Measurements from ENCODE around the gene ZFP69.
A peak's percentile ranks its signal among the peaks of the same experiment; 100 is the strongest.

ZFP69 gene

GRCh38 chr1:40507973-40508372 lies 30.9 kb downstream of the ZFP69 start:
- CTCF ChIA-PET, result interaction anchor here (0.6 kb wide), 2 partner anchors 180 to 818 kb away, joined by 3 read pairs; no protein-coding TSS in a partner anchor
- POLR2A ChIA-PET (ENCODE audit: low non-redundant PET), result interaction anchor here (0.8 kb wide), 1 partner anchor 54 kb away, joined by 3 read pairs; no protein-coding TSS in a partner anchor
- H3K27ac ChIP-seq, result peak overlapping the region; percentile 78
- no peak for DNase-seq (ENCODE audit: low spot score)
- no peak for TF ChIP-seq CTCF (conservative IDR thresholded peaks at IDR 0.05; ENCODE audit: low read depth)

- TF ChIP-seq CTCF (conservative IDR thresholded peaks at IDR 0.05; ENCODE audit: low read depth), result no peak
- peak; percentile 58 for DNase-seq (ENCODE audit: low spot score)
- POLR2A ChIA-PET (ENCODE audit: low non-redundant PET), result interaction anchor here (0.6 to 0.8 kb wide), 2 partner anchors 55 to 240 kb away, joined by 3 to 5 read pairs; no protein-coding TSS in a partner anchor
- peak within 1 kb of the TSS; percentile 78 for H3K27ac ChIP-seq
- CTCF ChIA-PET, result interaction anchor here (0.6 kb wide), 1 partner anchor 817 kb away, joined by 3 read pairs; no protein-coding TSS in a partner anchor
These were observed 31.6 kb downstream of the ZFP69 start, which contains the start of gene EXO5 for GRCh38 chr1:40508375-40509341. TSS of gene EXO5 (plus strand) at chr1:40508767. CDS start at chr1:40514545, 5,778 bp downstream.

GRCh38 chr1:40519517-40519916 lies 42.4 kb downstream of the ZFP69 start:
- H3K27ac ChIP-seq, result no peak overlapping the region
- no peak for DNase-seq (ENCODE audit: low spot score)
- POLR2A ChIA-PET (ENCODE audit: low non-redundant PET), result no interaction called here
- CTCF ChIA-PET, result interaction anchor here (0.6 kb wide), 1 partner anchor 63 kb away, joined by 3 read pairs; no protein-coding TSS in a partner anchor
- no peak for TF ChIP-seq CTCF (conservative IDR thresholded peaks at IDR 0.05; ENCODE audit: low read depth)

GRCh38 chr1:40530735-40531380 lies 53.8 kb downstream of the ZFP69 start:
- TF ChIP-seq CTCF (conservative IDR thresholded peaks at IDR 0.05; ENCODE audit: low read depth), result no peak
- ChIA-PET POLR2A (ENCODE audit: low non-redundant PET) (no interaction called here), CTCF (no interaction called here)
- DNase-seq (ENCODE audit: low spot score), result peak; percentile 26
- peak overlapping the region; percentile 82 for H3K27ac ChIP-seq

- ChIA-PET POLR2A (ENCODE audit: low non-redundant PET) (interaction anchor here (0.6 kb wide), 2 partner anchors 15 to 148 kb away, joined by 3 read pairs; no protein-coding TSS in a partner anchor), CTCF (interaction anchor here (1.0 to 1.3 kb wide), 2 partner anchors 26 to 61 kb away, joined by 4 to 5 read pairs; no protein-coding TSS in a partner anchor)
- H3K27ac ChIP-seq, result peak within 1 kb of the TSS; percentile 82
- TF ChIP-seq CTCF (conservative IDR thresholded peaks at IDR 0.05; ENCODE audit: low read depth), result no peak
- peak; percentile 96 for DNase-seq (ENCODE audit: low spot score)
These were observed 54.4 kb downstream of the ZFP69 start, which contains the start of gene ZNF684 for GRCh38 chr1:40531381-40532061. TSS of gene ZNF684 (plus strand) at chr1:40531637. CDS start at chr1:40533167, 1,530 bp downstream.
